GM12801 (cell line): ENCODE data around the gene MPP4.

ENCODE experiments used
- TF ChIP-seq, protein P1 (sequence below): IDR thresholded peaks from one replicate; pipeline ENCODE4 v1.5.1; 2011; ENCODE audit warnings: control low read depth; ENCODE audit not compliant: insufficient read length; ENCODE audit errors: extremely low read depth

The MPP4 gene, protein sequence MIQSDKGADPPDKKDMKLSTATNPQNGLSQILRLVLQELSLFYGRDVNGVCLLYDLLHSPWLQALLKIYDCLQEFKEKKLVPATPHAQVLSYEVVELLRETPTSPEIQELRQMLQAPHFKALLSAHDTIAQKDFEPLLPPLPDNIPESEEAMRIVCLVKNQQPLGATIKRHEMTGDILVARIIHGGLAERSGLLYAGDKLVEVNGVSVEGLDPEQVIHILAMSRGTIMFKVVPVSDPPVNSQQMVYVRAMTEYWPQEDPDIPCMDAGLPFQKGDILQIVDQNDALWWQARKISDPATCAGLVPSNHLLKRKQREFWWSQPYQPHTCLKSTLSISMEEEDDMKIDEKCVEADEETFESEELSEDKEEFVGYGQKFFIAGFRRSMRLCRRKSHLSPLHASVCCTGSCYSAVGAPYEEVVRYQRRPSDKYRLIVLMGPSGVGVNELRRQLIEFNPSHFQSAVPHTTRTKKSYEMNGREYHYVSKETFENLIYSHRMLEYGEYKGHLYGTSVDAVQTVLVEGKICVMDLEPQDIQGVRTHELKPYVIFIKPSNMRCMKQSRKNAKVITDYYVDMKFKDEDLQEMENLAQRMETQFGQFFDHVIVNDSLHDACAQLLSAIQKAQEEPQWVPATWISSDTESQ

DNA sequence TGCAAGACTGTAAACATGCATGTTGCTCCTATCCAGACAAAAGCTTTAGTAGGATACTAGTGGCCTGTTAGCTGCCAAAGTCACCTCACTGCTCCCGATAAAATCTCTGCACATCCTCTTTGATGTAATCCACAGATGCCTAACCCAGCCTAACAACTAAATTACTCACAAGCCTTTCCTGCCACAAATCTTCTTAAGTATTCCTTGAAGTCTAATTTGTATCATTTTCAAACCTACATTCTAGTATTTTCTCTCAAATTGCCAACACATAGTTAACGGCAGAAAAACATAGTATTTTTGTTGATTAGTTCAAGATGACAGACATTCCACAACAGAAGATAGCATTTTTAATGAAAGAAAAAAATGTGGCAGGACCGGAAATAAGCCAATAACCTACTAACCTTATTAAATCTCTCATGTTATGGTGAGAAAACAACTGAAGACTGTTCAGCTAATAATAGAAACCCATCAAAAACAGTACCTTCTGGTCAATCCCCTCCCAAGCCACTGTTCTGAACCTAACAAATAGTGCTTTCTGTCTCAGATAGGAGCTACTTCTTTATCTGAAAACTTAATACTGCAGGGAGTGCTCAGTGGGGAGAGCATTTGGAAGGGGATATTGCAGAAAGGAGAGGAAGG is at the start of gene MPP4:
MPP4 (minus strand) TSS at position 57 of the 639 bp plus-strand sequence. CDS start 4,690 bp downstream, outside the sequence.
- TF ChIP-seq, protein P1, sequence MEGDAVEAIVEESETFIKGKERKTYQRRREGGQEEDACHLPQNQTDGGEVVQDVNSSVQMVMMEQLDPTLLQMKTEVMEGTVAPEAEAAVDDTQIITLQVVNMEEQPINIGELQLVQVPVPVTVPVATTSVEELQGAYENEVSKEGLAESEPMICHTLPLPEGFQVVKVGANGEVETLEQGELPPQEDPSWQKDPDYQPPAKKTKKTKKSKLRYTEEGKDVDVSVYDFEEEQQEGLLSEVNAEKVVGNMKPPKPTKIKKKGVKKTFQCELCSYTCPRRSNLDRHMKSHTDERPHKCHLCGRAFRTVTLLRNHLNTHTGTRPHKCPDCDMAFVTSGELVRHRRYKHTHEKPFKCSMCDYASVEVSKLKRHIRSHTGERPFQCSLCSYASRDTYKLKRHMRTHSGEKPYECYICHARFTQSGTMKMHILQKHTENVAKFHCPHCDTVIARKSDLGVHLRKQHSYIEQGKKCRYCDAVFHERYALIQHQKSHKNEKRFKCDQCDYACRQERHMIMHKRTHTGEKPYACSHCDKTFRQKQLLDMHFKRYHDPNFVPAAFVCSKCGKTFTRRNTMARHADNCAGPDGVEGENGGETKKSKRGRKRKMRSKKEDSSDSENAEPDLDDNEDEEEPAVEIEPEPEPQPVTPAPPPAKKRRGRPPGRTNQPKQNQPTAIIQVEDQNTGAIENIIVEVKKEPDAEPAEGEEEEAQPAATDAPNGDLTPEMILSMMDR, result no peak

DNA sequence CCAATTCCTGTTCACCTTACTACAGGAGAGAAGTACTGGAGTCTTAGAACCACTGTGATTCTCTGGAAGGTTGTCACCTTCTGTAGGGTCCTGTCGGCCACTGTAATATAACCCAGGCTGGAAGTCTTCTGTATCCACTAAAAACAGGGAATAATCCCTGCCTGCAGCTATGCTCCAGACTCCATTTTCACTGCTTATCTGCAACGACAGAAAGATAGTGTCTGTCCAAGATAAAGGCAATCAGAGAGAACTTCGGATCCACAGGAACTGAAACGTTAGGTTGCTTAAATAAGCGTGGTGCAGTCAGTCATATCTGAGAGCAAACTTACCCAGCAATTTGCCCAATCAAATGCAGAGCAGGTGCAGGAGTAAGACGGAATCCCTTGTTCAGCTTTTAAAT is 48.1 kb upstream of the MPP4 start:
- TF ChIP-seq, protein P1, result no peak

DNA sequence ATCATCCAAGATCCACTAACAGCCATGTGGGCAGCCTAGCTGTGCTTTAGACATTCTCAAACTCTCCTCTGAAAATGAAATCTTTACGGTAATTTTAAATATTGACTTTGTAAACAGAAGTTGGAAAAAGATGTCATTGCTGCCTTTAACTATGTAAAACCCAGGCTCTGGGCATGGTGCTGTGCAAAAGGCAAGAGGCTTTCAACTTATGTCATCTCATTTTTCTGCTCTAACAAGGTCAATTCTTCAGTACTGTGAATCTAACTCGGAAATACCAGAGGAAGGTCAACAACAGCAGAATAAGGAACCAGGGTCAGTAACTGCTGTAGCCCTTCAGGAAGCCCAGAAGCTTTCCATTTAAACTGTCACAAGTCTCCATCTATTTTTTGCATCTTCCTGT is 37.0 kb upstream of the MPP4 start:
- TF ChIP-seq, protein P1, result no peak

DNA sequence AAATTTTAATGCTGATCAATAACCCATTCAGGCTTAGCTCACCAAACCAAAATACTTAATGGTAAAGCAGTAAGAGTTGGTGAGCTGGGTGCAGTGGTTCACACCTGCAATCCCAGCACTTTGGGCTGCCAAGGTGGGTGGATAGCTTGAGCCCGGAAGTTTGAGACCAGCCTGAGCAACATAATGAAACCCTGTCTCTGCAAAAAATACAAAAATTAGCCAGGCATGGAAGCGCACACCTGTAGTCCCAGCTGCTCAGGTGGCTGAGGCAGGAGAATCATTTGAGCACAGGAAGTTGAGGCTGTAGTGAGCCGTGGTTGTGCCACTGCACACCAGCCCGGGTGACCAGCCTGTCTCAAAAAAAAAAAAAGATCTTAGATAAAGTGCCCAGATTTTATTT is 35.7 kb upstream of the MPP4 start:
- TF ChIP-seq, protein P1, result no peak

DNA sequence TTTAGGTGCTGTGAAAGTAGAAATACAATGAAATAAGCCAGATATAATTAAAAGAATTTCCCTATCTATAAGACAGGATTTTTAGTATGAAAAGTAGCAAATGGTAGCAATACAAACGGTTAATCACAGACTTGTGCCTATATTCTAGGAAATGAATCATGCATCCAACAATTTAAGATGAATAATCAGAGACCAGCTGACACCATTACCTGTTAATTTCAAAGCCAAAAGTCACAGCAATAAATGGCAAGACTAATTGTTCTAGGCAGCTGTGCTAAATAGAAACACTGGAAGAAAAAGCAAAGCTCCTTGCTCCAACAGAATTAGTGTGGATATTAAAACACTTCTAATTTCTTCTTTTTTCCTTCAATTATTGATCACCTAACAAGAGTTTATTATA is 35.1 kb upstream of the MPP4 start:
- TF ChIP-seq, protein P1, result no peak

DNA sequence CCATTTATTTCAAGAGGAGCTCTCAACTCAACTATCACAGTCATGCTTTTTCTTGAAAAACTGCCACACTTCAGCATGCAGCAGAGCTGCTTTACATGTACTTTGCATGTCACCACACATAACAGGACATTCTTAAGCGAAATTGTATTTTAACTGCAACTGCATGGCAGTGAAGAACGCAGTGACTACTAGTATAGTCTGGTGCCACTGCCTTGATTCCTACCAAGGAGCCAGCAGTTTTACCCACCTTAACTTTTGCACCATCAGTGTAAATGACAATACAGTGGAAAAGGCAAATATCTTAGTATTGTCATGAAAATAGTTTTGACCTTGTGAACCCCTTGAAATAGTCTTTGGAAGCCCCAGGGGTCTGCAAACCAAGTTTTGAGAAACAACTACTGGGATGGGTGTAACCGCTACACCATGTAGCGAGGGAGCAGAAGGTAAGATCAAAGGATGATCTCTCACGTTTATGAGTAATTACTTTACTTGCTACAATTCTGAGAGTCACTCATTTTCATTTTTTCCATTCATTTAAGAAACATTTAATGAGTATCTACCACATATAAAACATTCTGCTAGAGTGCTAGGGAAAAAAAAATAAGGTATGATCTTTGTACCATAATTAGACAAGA is 32.3 kb upstream of the MPP4 start:
- TF ChIP-seq, protein P1, result no peak

DNA sequence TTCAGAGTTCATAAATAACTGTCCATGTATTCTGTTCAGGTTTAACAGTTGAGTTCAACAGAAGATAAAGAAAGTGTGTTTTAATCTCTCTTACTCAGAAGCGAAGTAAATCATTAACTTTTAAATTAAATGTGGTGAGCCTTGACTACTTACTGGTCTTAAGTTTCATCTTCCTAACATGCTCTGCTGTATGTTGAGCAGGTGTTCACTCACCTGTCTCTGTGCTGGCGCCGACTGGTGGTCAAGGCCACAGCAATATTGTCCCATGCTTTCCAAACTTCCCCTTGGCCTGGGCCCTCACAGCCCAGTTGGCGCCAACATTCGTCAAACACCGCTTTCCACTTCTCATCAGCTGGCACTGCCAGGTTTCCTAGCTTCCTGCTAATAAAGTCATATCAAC is 17.0 kb upstream of the MPP4 start:
- TF ChIP-seq, protein P1, result no peak
